ENCODE results near the gene ZCCHC2.

Gene ZCCHC2

DNA sequence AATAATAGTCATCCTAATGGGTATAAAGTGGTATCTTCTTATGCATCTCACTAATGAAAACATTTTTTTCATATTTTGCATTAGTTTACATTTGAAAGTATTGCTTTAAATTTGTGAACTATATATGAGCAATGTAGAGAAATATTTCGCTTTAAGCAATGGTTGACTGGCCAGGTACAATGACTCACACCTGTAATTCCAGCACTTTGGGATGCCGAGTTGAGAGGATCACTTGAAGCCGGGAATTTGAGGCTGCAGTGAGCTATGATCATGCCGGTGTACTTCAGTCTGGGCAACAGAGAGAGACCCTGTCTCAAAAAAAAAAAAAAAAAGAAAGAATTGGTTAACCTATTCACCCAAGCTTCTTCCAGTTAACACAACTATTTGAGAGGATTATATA is 15.1 kb downstream of the ZCCHC2 start:
- DNase-seq (ENCODE audit: low read depth in 4 of 4, low spot score in 1 of 4) = no peak

GRCh38 chr18:62538881-62539280 is 16.1 kb downstream of the ZCCHC2 start:
- DNase-seq (ENCODE audit: low read depth in 4 of 4, low spot score in 1 of 4) = no peak

DNA sequence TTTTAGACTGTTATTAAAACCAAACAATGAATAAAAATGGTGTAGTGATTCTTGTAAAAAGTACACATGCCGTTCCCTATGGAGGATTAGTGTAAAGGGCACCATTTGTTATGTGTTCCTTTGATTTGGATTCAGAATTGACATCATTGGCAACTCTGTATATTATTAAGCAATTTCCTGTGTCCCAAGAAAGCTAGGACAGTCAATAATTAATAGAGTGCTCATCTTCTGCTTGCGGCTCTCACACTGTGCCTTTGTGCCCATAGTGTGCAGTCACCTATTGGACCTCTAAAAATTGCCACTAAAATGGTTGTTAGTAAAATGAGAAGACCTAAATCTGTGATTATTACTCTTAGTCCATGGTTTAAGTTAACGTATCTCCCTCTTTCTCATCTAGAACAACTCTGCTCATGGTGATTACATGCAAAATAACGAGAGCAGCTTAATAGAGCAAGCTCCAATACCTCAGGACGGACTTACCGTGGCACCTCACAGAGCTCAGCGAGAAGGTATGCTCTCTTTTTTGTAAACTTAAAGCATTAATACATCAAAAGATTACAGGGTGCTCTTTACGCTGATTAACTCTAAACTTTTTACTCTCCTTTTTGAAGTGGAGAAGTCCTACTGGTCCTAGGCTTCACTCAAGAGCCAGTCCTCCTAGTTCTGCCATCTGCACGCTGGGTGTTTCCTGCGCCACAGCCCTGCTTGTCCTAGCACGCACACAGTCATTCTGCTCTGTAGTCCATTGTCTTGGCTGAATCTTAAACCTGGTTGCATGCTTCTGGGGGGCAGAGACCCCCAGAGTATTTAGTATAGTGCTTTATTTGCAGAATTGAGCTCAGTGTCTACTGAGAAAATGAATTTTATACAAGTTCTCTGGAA is 16.7 kb downstream of the ZCCHC2 start:
- no peak for DNase-seq (ENCODE audit: low read depth in 4 of 4, low spot score in 1 of 4)

GRCh38 chr18:62543021-62543420 is 20.2 kb downstream of the ZCCHC2 start:
- no peak for DNase-seq (ENCODE audit: low read depth in 4 of 4, low spot score in 1 of 4)

- DNase-seq (ENCODE audit: low read depth in 4 of 4, low spot score in 1 of 4) = no peak
Measured at GRCh38 chr18:62545098-62545497, 22.3 kb downstream of the ZCCHC2 start.

DNA sequence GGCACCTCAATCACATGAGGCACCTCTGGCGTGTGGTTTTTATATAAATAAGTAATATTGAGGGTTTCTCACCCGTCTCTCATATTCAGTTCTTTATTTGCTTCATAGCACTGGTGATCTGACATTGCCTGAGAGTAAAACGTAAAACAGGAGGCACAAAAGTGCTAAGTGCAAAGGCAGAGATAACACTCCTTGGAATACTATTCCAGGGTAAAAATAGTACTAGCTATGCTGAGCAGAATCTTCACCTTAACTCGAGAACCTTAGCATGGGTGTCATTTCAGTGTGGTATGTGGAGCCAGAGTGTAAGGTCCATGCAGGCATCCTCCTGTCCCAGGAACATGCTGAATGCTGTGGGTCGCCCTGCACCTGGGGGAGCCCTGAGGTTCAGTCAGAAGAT is 26.9 kb downstream of the ZCCHC2 start:
- DNase-seq (ENCODE audit: low read depth in 4 of 4, low spot score in 1 of 4) = no peak

GRCh38 chr18:62550746-62551145 is 27.9 kb downstream of the ZCCHC2 start:
- no peak for DNase-seq (ENCODE audit: low read depth in 4 of 4, low spot score in 1 of 4)

DNA sequence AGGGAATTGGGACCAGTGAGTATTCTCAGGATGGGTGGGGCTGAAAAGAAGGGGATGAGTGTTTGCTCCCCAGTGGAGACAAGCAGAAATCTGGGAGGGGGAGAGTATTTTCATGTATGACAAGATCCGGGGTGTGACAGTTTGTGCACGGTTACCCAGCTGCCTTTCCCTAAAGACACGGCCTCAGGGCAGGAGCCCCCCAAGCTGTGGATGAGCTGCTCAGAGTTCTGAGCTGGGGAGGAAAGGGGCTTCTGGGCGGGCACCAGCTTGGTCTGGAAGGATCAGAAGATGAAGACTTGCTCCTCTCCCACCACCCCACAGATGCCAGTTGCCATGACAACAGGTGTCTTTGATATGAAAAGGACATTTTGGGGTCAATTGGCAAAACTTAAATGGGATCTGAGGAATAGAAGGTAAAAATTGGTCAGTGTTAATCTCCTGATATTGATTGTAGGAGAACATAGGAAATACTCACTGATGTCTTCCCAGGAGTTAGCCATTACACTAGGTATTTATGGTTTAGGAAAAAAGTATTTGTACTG is 29.2 kb downstream of the ZCCHC2 start:
- no peak for DNase-seq (ENCODE audit: low read depth in 4 of 4, low spot score in 1 of 4)

DNA sequence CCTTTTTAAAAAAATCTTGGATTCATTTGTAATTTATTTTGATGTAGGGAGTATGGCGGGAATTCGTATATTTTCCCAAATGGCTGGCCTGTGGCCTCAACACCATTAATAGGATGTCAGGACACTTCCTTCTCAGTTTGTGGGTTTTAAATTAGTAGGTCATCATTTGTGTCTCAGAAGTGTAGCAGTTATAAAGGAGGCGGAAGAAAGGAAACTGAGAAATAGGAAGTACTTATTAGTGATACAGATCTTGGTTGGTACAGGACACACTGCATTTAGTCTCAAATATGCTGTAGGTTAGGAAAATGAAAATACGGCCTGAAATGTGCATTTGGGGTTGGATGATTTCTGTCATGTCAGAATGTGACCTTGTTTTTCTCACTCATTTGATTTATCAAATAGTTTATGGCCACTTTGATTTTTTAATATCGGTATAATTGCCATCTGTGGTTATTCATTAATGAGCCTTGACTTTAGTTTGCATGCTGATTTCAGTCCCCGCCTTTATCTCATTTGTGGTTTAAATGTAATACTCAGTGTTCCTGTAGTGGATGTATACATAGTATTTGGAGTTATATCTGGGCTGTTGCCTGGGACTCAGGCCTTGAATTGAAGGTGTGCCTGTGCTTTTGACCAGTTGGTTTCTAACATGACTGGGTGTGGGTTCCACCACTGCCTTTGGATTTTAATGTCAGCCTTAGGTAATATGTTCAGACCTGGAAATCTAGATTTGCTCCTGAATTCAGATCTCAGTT is 31.4 kb downstream of the ZCCHC2 start:
- no peak for DNase-seq (ENCODE audit: low read depth in 4 of 4, low spot score in 1 of 4)

- no peak for DNase-seq (ENCODE audit: low read depth in 4 of 4, low spot score in 1 of 4)
Measured at GRCh38 chr18:62555135-62555534, 32.3 kb downstream of the ZCCHC2 start.

- DNase-seq (ENCODE audit: low read depth in 4 of 4, low spot score in 1 of 4) = no peak
Measured at GRCh38 chr18:62556397-62556796, 33.6 kb downstream of the ZCCHC2 start.

DNA sequence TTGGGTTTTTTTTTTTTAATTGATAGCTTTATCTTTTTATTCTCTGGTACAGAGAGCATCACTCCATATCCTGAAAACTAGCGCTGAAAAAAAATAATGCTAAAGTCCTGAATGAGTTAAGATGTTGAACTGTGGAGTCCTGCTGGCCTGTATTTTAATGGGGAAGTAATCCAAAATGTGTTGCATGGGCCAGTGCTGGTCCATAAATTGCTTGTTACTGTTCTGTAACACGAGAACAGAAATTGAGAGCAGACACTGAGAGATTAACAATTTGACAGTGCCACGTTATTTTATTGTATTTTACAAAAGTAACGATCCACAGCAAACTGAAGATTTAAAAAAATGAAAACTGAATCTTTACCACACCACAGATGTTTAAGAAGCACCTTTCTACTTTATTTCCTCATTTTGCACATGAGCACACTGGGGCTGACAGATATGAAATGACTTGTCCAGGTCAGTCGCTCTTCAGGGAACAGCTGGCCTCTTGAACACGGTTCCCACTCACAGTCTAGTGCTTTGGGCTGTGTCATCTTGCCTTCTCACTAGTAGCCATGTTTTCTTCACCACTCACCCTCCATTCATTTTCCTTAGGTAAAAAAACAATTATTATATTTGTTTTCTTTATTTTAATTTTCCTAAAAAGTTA is 35.3 kb downstream of the ZCCHC2 start:
- DNase-seq (ENCODE audit: low read depth in 4 of 4, low spot score in 1 of 4) = no peak

DNA sequence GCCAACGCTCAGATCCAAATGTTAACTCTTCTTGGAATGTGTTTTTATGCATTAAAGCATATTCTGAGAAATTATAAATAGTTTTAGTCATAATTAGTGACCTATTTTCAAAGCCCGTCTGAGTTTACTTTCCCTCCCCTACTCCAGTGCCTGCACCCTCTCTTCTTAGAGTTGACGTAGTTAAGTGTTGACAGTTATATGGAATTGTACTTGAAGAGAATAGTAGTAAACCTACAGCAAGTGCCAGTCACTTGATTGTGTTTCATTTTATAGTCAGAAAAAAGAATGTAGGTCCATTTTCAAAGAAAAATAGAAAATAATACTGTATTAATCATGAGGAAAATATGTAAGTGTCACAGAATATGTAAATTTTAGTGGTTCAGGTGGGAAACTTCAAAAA is 41.2 kb downstream of the ZCCHC2 start:
- DNase-seq (ENCODE audit: low read depth in 4 of 4, low spot score in 1 of 4) = no peak

DNA sequence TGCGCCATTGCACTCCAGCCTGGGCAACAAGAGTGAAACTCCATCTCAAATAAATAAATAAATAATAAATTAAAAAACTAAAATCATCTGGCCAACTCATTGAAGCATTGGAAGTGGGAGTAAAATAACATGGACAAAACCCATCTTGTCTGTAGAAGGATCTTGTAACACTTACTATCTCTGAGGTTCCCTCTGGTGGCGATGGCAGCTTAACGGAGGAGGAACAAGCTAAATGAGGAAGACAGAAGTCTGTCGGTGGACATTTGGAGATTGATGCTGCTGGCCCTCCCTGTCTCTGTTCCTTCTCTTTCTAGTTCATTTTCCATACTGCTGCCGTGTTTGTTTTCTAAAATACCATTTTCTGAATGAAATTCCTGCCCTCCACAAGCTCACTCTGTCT is 43.4 kb downstream of the ZCCHC2 start:
- DNase-seq (ENCODE audit: low read depth in 4 of 4, low spot score in 1 of 4) = no peak

DNA sequence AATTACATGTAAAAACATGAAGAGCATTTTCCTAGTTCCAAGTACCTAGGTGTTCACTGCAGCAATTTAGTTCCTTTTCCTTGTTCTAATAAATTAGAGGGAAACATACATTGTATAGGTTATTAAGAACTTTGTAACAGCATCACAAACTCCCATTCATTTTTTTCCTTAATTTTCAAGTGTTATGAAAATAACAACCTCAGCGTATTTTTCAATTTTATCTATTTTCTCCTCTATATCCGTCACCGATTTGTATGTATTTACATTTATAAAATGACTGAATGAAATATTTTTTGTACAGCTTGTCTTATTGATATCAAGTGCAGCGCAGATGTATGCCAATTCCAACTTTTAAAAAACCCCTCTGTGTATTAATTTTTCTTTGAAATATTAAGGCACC is 44.0 kb downstream of the ZCCHC2 start:
- DNase-seq (ENCODE audit: low read depth in 4 of 4, low spot score in 1 of 4) = no peak

DNA sequence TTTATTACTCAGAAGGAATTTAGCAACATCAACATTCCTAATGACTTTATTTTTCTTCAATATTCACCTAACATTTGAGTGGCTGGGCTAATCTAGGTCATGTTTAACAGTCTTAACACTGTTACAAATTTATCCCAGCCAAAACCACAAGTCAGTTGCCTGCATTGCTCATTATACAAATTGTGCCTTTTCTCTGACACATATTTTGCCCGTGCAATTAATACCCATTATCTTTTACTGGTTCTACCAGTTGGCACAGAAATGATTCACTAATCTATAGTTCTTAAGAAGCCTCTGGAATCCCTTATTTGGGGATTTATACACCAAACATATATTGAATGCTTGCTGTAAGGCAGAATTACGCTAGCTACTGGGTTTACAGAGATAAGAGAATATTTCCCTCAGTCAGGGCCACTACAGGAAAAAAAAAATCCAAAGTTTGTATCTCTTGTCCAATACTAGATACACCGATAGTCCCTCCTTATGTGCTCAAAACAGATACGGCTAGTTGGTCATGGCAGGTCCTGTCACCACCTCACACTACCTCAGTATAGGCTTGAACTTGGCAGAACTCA is 46.3 kb downstream of the ZCCHC2 start:
- no peak for DNase-seq (ENCODE audit: low read depth in 4 of 4, low spot score in 1 of 4)

GRCh38 chr18:62571037-62571436 is 48.2 kb downstream of the ZCCHC2 start:
- no peak for DNase-seq (ENCODE audit: low read depth in 4 of 4, low spot score in 1 of 4)

- DNase-seq (ENCODE audit: low read depth in 4 of 4, low spot score in 1 of 4) = no peak
Measured at GRCh38 chr18:62571648-62572047, 48.8 kb downstream of the ZCCHC2 start.

GRCh38 chr18:62572456-62572855 is 49.6 kb downstream of the ZCCHC2 start:
- no peak for DNase-seq (ENCODE audit: low read depth in 4 of 4, low spot score in 1 of 4)

DNA sequence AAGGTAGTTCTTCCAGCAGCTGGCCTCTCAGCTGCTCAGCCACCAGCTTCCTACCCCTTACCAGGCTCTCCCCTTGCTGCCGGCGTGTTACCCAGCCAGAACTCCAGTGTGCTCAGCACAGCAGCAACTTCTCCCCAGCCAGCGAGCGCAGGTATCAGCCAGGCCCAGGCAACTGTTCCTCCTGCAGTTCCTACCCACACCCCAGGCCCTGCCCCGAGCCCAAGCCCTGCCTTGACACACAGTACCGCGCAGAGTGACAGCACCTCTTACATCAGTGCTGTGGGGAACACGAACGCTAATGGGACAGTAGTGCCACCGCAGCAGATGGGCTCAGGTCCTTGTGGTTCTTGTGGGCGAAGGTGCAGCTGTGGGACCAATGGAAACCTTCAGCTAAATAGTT is 52.0 kb downstream of the ZCCHC2 start:
- no peak for DNase-seq (ENCODE audit: low read depth in 4 of 4, low spot score in 1 of 4)

- no peak for DNase-seq (ENCODE audit: low read depth in 4 of 4, low spot score in 1 of 4)
Measured at GRCh38 chr18:62576271-62576670, 53.4 kb downstream of the ZCCHC2 start.

Data from stimulated activated CD4-positive, alpha-beta T cell treated with anti-CD3 and anti-CD28 coated beads, Interleukin-1b, Interleukin-23, amount 100 ng/mL, for 24 hours (primary cell).